H9 (cell line): ENCODE results near the gene TBC1D9. TPM values are rescaled to one million over a fixed set of nuclear protein-coding genes. Genes with fewer than 3 reads are reported as not detected.

Experiments
- DNase-seq: peaks from one replicate; pipeline ENCODE4 v3.0.0-alpha.2; 2017
- H2AFZ ChIP-seq: one replicate; pipeline ENCODE4 v1.6.1; 2013; ENCODE audit warnings: mild to moderate bottlenecking, low read length, control low read depth, moderate library complexity
- H2AK5ac ChIP-seq: 2 replicates; pipeline ENCODE4 v1.6.1; 2013; ENCODE audit warnings: low read length, control low read depth, mixed read lengths; ENCODE audit not compliant: insufficient read length
- H2BK120ac ChIP-seq: one replicate; pipeline ENCODE4 v1.6.1; 2013; ENCODE audit warnings: low read depth, mild to moderate bottlenecking, low read length, control low read depth, inconsistent platforms; ENCODE audit not compliant: poor library complexity, severe bottlenecking
- H2BK12ac ChIP-seq: 2 replicates; pipeline ENCODE4 v1.6.1; 2013; ENCODE audit warnings: low read length, control low read depth, mixed read lengths, low read depth; ENCODE audit not compliant: insufficient read length
- H2BK15ac ChIP-seq: 2 replicates; pipeline ENCODE4 v1.6.1; 2013; ENCODE audit warnings: low read depth, low read length, control low read depth
- H2BK20ac ChIP-seq: one replicate; pipeline ENCODE4 v1.6.1; 2013; ENCODE audit warnings: low read depth, mild to moderate bottlenecking, low read length, control low read depth, inconsistent platforms; ENCODE audit not compliant: poor library complexity, severe bottlenecking
- H2BK5ac ChIP-seq: 2 replicates; pipeline ENCODE4 v1.6.1; 2013; ENCODE audit warnings: low read length, control low read depth, mixed read lengths; ENCODE audit not compliant: insufficient read length
- H3K14ac ChIP-seq: 2 replicates; pipeline ENCODE4 v1.6.1; 2013; ENCODE audit warnings: low read length, control low read depth; ENCODE audit not compliant: insufficient read depth
- H3K18ac ChIP-seq: 2 replicates; pipeline ENCODE4 v1.6.1; 2013; ENCODE audit warnings: low read depth, mild to moderate bottlenecking, mixed read lengths, low read length, control low read depth; ENCODE audit not compliant: insufficient read length
- H3K23ac ChIP-seq: 2 replicates; pipeline ENCODE4 v1.6.1; 2013; ENCODE audit warnings: low read length, control low read depth, mixed read lengths, low read depth; ENCODE audit not compliant: insufficient read length
- H3K23me2 ChIP-seq: 2 replicates; pipeline ENCODE4 v1.6.1; 2013; ENCODE audit warnings: low read depth, mild to moderate bottlenecking, mixed read lengths, low read length, control low read depth; ENCODE audit not compliant: insufficient read length, poor library complexity, severe bottlenecking
- H3K27ac ChIP-seq: 2 replicates; pipeline ENCODE4 v1.5.1; 2013; ENCODE audit warnings: low read length, control low read depth, mixed read lengths, low read depth; ENCODE audit not compliant: insufficient read length
- H3K27me3 ChIP-seq: 2 replicates; pipeline ENCODE4 v1.6.1; 2013; ENCODE audit warnings: low read length, control low read depth, inconsistent platforms; ENCODE audit not compliant: insufficient read depth
- H3K4ac ChIP-seq: 2 replicates; pipeline ENCODE4 v1.6.1; 2013; ENCODE audit warnings: low read depth, mild to moderate bottlenecking, control low read depth, inconsistent platforms, low read length, moderate library complexity
- H3K4me1 ChIP-seq: 2 replicates; pipeline ENCODE4 v1.6.1; 2013; ENCODE audit warnings: low read length, control low read depth, inconsistent platforms; ENCODE audit not compliant: insufficient read depth
- H3K4me2 ChIP-seq: 2 replicates; pipeline ENCODE4 v1.6.1; 2013; ENCODE audit warnings: low read length, control low read depth, mixed read lengths; ENCODE audit not compliant: insufficient read length, insufficient read depth
- H3K56ac ChIP-seq: 2 replicates; pipeline ENCODE4 v1.6.1; 2013; ENCODE audit warnings: low read depth, mild to moderate bottlenecking, mixed read lengths, low read length, control low read depth; ENCODE audit not compliant: insufficient read length
- H3K79me1 ChIP-seq: 2 replicates; pipeline ENCODE4 v1.6.1; 2013; ENCODE audit warnings: low read depth, mild to moderate bottlenecking, moderate library complexity, low read length, control low read depth, inconsistent platforms; ENCODE audit not compliant: insufficient read depth, poor library complexity, severe bottlenecking
- H3K79me2 ChIP-seq: 2 replicates; pipeline ENCODE4 v1.6.1; 2013; ENCODE audit warnings: low read length, control low read depth, inconsistent platforms; ENCODE audit not compliant: insufficient read depth
- H3K9ac ChIP-seq: 2 replicates; pipeline ENCODE4 v1.6.1; 2013; ENCODE audit warnings: low read length, control low read depth, mixed read lengths; ENCODE audit not compliant: insufficient read length; ENCODE audit errors: extremely low read depth
- H3K9me3 ChIP-seq: one replicate; pipeline ENCODE4 v1.6.1; 2013; ENCODE audit warnings: low read depth, low read length, inconsistent platforms; ENCODE audit not compliant: control insufficient read depth
- H3T11ph ChIP-seq: one replicate; pipeline ENCODE4 v1.6.1; 2013; ENCODE audit warnings: mild to moderate bottlenecking, low read length, control low read depth, inconsistent platforms
- H4K20me1 ChIP-seq: one replicate; pipeline ENCODE4 v1.6.1; 2013; ENCODE audit not compliant: control insufficient read depth, insufficient read length, insufficient read depth
- H4K5ac ChIP-seq: 2 replicates; pipeline ENCODE4 v1.6.1; 2013; ENCODE audit warnings: low read depth, mild to moderate bottlenecking, mixed read lengths, low read length, control low read depth; ENCODE audit not compliant: insufficient read length
- H4K8ac ChIP-seq: replicated peaks from 2 replicates; pipeline ENCODE4 v1.6.1; 2013; ENCODE audit warnings: low read length, control low read depth, mixed read lengths, low read depth; ENCODE audit not compliant: insufficient read length
- H4K91ac ChIP-seq: 2 replicates; pipeline ENCODE4 v1.6.1; 2013; ENCODE audit warnings: low read depth, mild to moderate bottlenecking, moderate library complexity, mixed read lengths, low read length, control low read depth; ENCODE audit not compliant: insufficient read length
- H3K27ac Mint-ChIP-seq, 3 experiments: 2 replicates in 2 of 3; 3 replicates in 1 of 3; pipeline ENCODE4 v1.8.0; 2020 to 2021; ENCODE audit warnings: mixed read lengths in 3 of 3, mild to moderate bottlenecking in 1 of 3, moderate library complexity in 1 of 3
- H3K27me3 Mint-ChIP-seq: 2 replicates; pipeline ENCODE4 v1.8.0; 2021; ENCODE audit warnings: low read depth, mild to moderate bottlenecking, moderate library complexity, mixed read lengths
- H3K36me3 Mint-ChIP-seq, 3 experiments: 2 replicates in 2 of 3; 3 replicates in 1 of 3; pipeline ENCODE4 v1.8.0; 2020 to 2021; ENCODE audit warnings: low read depth in 3 of 3, mixed read lengths in 3 of 3; ENCODE audit not compliant: insufficient read depth in 1 of 3
- H3K4me1 Mint-ChIP-seq, 2 experiments: 2 replicates each; pipeline ENCODE4 v1.8.0; 2020; ENCODE audit warnings: mixed read lengths in 2 of 2
- H3K4me3 Mint-ChIP-seq, 2 experiments: 2 replicates in 1 of 2; 3 replicates in 1 of 2; pipeline ENCODE4 v1.8.0; 2020 to 2021; ENCODE audit warnings: mild to moderate bottlenecking in 2 of 2, mixed read lengths in 2 of 2, moderate library complexity in 1 of 2
- H3K9me3 Mint-ChIP-seq, 2 experiments: 2 replicates in 1 of 2; 3 replicates in 1 of 2; pipeline ENCODE4 v1.8.0; 2020; ENCODE audit warnings: mild to moderate bottlenecking in 2 of 2, mixed read lengths in 2 of 2, moderate library complexity in 1 of 2
- CTCF ChIP-seq: fragments of 200-600 bp; sonication (generic); conservative IDR thresholded peaks from 3 replicates; pipeline ENCODE4 v1.8.0; 2021; ENCODE audit warnings: antibody characterized with exemption, mild to moderate bottlenecking
- WGBS: extraction: QIAGEN DNeasy Blood & Tissue Kit; methylation state at CpG from one replicate; pipeline ENCODE4 v1.1.7; 2013; ENCODE audit warnings: missing lambda C conversion rate, low lambda C conversion rate, mixed read lengths; ENCODE audit not compliant: insufficient read length; ENCODE audit errors: extremely low coverage; 5-methylcytosine and 5-hydroxymethylcytosine counted together
- total RNA-seq: library from RNA; stranded (reverse); gene quantifications from 2 replicates; pipeline ENCODE4 v1.2.1, GENCODE V29; 2021

The TBC1D9 gene
- total RNA-seq, 1 experiment from 2014 or later = 0.63 TPM

GRCh38 chr4:140689623-140690022 is 66.6 kb downstream of the TBC1D9 start:
- H4K5ac ChIP-seq = no peak overlapping the region
- H2BK12ac ChIP-seq = no peak overlapping the region
- no peak for TF ChIP-seq CTCF
- H2AFZ ChIP-seq = no peak overlapping the region
- no peak overlapping the region for H3K14ac ChIP-seq
- no peaks in the 10 kb centered on the region for H3K4me1 ChIP-seq
- Mint-ChIP-seq H3K36me3 (no peaks in the 10 kb centered on the region), H3K9me3 (no peaks in the 10 kb centered on the region), H3K27ac (no peak overlapping the region), H3K4me3 (no peak overlapping the region), H3K27me3 (peaks cover 64% of the 10 kb centered on the region), H3K4me1 (peaks cover 7 to 13% of the 10 kb centered on the region in 2 experiments)
- no peak overlapping the region for H3K56ac ChIP-seq
- no peaks in the 10 kb centered on the region for H3K79me2 ChIP-seq
- H3K23ac ChIP-seq = no peak overlapping the region
- H3T11ph ChIP-seq = no peak overlapping the region
- DNase-seq = no peak
- H3K9ac ChIP-seq = no peak overlapping the region
- no peaks in the 10 kb centered on the region for H4K20me1 ChIP-seq
- no CpG with 5 or more reads among the region's 3 CpGs for WGBS
- H3K27me3 ChIP-seq = peaks cover 15% of the 10 kb centered on the region; the same call in 1 of the 2 replicates
- H2AK5ac ChIP-seq = no peak overlapping the region
- no peaks in the 10 kb centered on the region for H3K79me1 ChIP-seq
- no peaks in the 10 kb centered on the region for H3K23me2 ChIP-seq
- H2BK5ac ChIP-seq = no peak overlapping the region
- no peak overlapping the region for H4K91ac ChIP-seq
- no peak overlapping the region for H3K4ac ChIP-seq
- H3K9me3 ChIP-seq = no peaks in the 10 kb centered on the region
- H3K18ac ChIP-seq = no peak overlapping the region
- H2BK20ac ChIP-seq = no peak overlapping the region
- no peak overlapping the region for H4K8ac ChIP-seq
- H2BK15ac ChIP-seq = no peak overlapping the region
- H3K27ac ChIP-seq = no peak overlapping the region
- H2BK120ac ChIP-seq = no peak overlapping the region
- no peak overlapping the region for H3K4me2 ChIP-seq
